ENCODE data around the gene IFRD1.

DNA sequence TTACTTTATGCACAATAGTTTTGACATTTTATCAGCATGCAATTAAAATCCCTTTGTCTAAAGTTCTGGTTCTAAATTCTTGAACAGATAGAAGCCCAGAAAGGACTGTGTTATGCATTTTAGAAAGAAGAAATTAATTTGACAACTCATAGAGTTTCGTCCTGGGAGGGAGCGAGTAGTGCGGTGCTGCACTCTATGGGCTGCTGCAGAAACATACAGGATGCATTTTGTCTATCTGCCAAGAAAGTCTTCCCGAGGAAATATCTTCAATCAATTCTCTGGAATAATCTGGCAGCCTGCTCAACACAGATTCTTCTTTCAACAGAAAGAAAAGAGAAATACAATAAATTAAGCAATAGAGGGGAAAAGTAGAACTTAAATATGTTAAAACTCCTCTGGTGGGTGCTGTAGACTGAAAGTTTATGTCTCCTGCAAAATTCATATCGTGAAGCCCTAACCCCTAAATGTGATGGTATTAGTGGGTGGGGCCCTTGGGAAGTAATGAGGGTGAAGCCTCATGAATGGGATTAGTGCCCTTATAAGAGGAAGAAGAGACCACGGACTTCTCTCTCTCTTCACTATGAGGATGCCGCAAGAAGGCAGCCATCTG lies 39.0 kb upstream of the IFRD1 start:
- TF ChIP-seq POLR2A (IDR thresholded peaks at IDR 0.05) = no peak
- TF ChIP-seq, protein P1, sequence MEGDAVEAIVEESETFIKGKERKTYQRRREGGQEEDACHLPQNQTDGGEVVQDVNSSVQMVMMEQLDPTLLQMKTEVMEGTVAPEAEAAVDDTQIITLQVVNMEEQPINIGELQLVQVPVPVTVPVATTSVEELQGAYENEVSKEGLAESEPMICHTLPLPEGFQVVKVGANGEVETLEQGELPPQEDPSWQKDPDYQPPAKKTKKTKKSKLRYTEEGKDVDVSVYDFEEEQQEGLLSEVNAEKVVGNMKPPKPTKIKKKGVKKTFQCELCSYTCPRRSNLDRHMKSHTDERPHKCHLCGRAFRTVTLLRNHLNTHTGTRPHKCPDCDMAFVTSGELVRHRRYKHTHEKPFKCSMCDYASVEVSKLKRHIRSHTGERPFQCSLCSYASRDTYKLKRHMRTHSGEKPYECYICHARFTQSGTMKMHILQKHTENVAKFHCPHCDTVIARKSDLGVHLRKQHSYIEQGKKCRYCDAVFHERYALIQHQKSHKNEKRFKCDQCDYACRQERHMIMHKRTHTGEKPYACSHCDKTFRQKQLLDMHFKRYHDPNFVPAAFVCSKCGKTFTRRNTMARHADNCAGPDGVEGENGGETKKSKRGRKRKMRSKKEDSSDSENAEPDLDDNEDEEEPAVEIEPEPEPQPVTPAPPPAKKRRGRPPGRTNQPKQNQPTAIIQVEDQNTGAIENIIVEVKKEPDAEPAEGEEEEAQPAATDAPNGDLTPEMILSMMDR (IDR thresholded peaks at IDR 0.05) = peak in 4 of 7 experiments; percentile 25 to 41 (median 32)

All from stomach (tissue), 4 donors.